Keratinocyte (primary cell): ENCODE data around the gene TMCC1. TPM values are rescaled to one million over a fixed set of nuclear protein-coding genes. Genes with fewer than 3 reads are reported as not detected.

Experiments
- DNase-seq: peaks from one replicate; pipeline ENCODE4 v3.0.0-alpha.2; 2011; ENCODE audit warnings: low read depth, missing footprints, low spot score
- FAIRE-seq: peaks from 2 replicates; lab custom pipeline; 2011; peaks lifted over from hg19 to GRCh38; lab: Jason Lieb, UNC
- H2AFZ ChIP-seq: 2 replicates; pipeline ENCODE4 v1.6.0; 2012; ENCODE audit warnings: low read length, control low read depth, inconsistent platforms; ENCODE audit not compliant: control insufficient read depth
- H3K27ac ChIP-seq: 2 replicates; pipeline ENCODE4 v1.5.1; 2011; ENCODE audit warnings: low read length; ENCODE audit not compliant: control insufficient read depth, insufficient read depth
- H3K27me3 ChIP-seq: 3 replicates; pipeline ENCODE4 v1.6.0; 2011; ENCODE audit warnings: low read length; ENCODE audit not compliant: control insufficient read depth, insufficient read depth; ENCODE audit errors: extremely low read depth
- H3K36me3 ChIP-seq, 2 experiments: 2 replicates in 1 of 2; 3 replicates in 1 of 2; pipeline ENCODE4 v1.5.1; 2011; ENCODE audit warnings: low read length in 2 of 2, mild to moderate bottlenecking in 1 of 2; ENCODE audit not compliant: control insufficient read depth in 2 of 2, insufficient read depth in 2 of 2; ENCODE audit errors: extremely low read depth in 1 of 2
- H3K4me1 ChIP-seq: 3 replicates; pipeline ENCODE4 v1.5.1; 2011; ENCODE audit warnings: low read length; ENCODE audit not compliant: control insufficient read depth, insufficient read depth; ENCODE audit errors: extremely low read depth
- H3K4me2 ChIP-seq: 3 replicates; pipeline ENCODE4 v1.6.0; 2011; ENCODE audit warnings: low read depth, low read length; ENCODE audit not compliant: control insufficient read depth, insufficient read depth; ENCODE audit errors: extremely low read depth
- H3K4me3 ChIP-seq, 3 experiments: fragments of 200-600 bp in 1 of 3; sonication (generic) in 1 of 3; 2 replicates in 2 of 3; 3 replicates in 1 of 3; pipeline ENCODE4 v1.5.1; 2011 to 2016; ENCODE audit warnings: low read length in 3 of 3, mild to moderate bottlenecking in 3 of 3, control low read depth in 2 of 3, inconsistent platforms in 1 of 3, low read depth in 1 of 3, mixed read lengths in 1 of 3, mixed run types in 1 of 3, moderate library complexity in 1 of 3; ENCODE audit not compliant: control insufficient read depth in 2 of 3, insufficient read depth in 2 of 3; ENCODE audit errors: extremely low read depth in 1 of 3
- H3K79me2 ChIP-seq: 2 replicates; pipeline ENCODE4 v1.6.0; 2012; ENCODE audit warnings: low read length; ENCODE audit not compliant: control insufficient read depth, insufficient read depth
- H3K9ac ChIP-seq: 3 replicates; pipeline ENCODE4 v1.6.0; 2011; ENCODE audit warnings: low read length; ENCODE audit not compliant: control insufficient read depth, insufficient read depth; ENCODE audit errors: extremely low read depth
- H3K9me1 ChIP-seq: 3 replicates; pipeline ENCODE4 v1.6.0; 2011; ENCODE audit warnings: low read length; ENCODE audit not compliant: control insufficient read depth, insufficient read depth; ENCODE audit errors: extremely low read depth
- H3K9me3 ChIP-seq: 2 replicates; pipeline ENCODE4 v1.5.1; 2012; ENCODE audit warnings: low read depth, low read length; ENCODE audit not compliant: control insufficient read depth
- H4K20me1 ChIP-seq: 3 replicates; pipeline ENCODE4 v1.6.0; 2011; ENCODE audit warnings: low read length; ENCODE audit not compliant: control insufficient read depth, insufficient read depth; ENCODE audit errors: extremely low read depth
- CTCF ChIP-seq, 3 experiments: IDR thresholded peaks in 1 of 3; conservative IDR thresholded peaks in 1 of 3; optimal IDR thresholded peaks in 1 of 3; 2 replicates in 2 of 3; 3 replicates in 1 of 3; pipeline versions ENCODE3 to v1.5.1; 2011; ENCODE audit warnings: low read length in 3 of 3, mild to moderate bottlenecking in 3 of 3, moderate library complexity in 2 of 3, control low read depth in 1 of 3, inconsistent platforms in 1 of 3; ENCODE audit not compliant: insufficient read depth in 2 of 3; ENCODE audit errors: extremely low read depth in 1 of 3
- EZH2 ChIP-seq: IDR thresholded peaks from one replicate; pipeline ENCODE4 v1.6.1; 2012; ENCODE audit warnings: inconsistent platforms, mild to moderate bottlenecking, low read length, moderate library complexity
- dilution Hi-C: fragments of 300-500 bp; cut with MboI; formaldehyde crosslinking; loops from one replicate; pipeline ENCODE4 v1.7.0; 2020; ENCODE audit warnings: low sequenced_read_pairs; ENCODE audit not compliant: extremely low pct_ligation_motif_present
- polyA plus RNA-seq, 5 experiments: library from polyadenylated mRNA; depleted of rRNA in 3 of 5; stranded (reverse) in 3 of 5; stranded (forward) in 1 of 5; unstranded in 1 of 5; fragments of >200 nt; gene quantifications; 1 replicate in 1 of 5; 2 replicates in 3 of 5; 3 replicates in 1 of 5; pipeline versions ENCODE4 v1.2.1 to v1.2.3, GENCODE V29; 2011 to 2012; ENCODE audit warnings: missing spikeins in 2 of 5, low read depth in 1 of 5, low replicate concordance in 1 of 5

Gene TMCC1
- polyA plus RNA-seq, 1 donor (not counting 4 experiments of a cell fraction or from before 2014, with no cell fraction given) = 27.7 TPM

DNA sequence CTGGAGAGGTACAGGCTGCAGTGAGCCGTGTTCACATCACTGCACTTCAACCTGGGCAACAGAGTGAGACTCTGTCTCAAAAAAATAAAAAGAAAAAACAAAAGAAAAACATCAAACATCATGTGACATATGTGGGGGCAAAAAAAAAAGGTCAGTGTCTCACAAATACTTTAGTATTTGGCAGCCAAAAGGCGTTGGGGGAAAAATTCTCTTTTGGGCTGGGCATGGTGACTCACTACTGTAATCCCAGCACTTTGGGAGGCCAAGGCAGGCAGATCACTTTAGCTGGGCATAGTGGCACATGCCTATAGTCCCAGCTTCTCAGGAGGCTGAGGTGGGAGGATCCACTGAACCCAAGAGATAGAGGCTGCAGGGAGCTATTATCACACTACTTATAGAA, 47.6 kb downstream of the TMCC1 start:
- Histone ChIP-seq H3K9me1 (no peaks in the 10 kb centered on the region), H3K27ac (no peak overlapping the region), H3K27me3 (no peaks in the 10 kb centered on the region), H2AFZ (no peak overlapping the region), H3K9me3 (no peaks in the 10 kb centered on the region), H4K20me1 (no peaks in the 10 kb centered on the region), H3K79me2 (peaks cover 6% of the 10 kb centered on the region), H3K36me3 (peaks cover 0 to 2% of the 10 kb centered on the region in 2 experiments), H3K4me2 (no peak overlapping the region), H3K4me1 (peaks cover under 1% of the 10 kb centered on the region), H3K9ac (no peak overlapping the region), H3K4me3 (no peak overlapping the region)
- DNase-seq = no peak
- dilution Hi-C loops = no loop called here
- no peak for TF ChIP-seq EZH2
- no peak for TF ChIP-seq CTCF (optimal IDR thresholded peaks at IDR 0.05 in 1 of 3, IDR thresholded peaks at IDR 0.05 in 1 of 3, conservative IDR thresholded peaks at IDR 0.05 in 1 of 3; ENCODE audit: extremely low read depth in 1 of 3, insufficient read depth in 2 of 3, low read length in 3 of 3)
- no peak for FAIRE-seq

DNA sequence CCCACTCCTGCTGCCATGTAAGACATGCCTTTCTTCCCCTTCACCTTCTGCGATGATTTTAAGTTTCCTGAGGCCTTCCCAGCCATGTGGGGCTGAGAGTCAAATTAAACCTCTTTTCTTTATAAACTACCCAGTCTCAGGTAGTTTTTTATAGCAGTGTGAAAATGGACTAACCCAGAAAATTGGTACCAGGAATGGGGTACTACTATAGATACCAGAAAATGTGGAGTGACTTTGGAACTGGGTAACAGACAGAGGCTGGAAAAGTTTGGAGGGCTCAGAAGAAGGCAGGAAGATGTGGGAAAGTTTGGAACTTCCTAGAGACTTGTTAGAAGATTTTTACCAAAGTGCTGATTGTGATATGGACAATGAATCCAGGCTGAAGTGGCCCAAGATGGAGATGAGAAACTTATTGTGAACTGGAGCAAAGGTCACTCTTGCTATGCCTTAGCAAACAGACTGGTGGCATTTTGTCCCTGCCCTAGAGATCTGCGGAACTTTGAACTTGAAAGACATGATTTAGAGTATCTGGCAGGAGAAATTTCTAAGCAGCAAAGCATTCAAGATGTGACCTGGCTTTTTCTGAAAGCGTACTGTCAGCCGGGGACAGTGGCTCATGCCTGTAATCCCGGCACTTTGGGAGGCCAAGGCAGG, 52.7 kb downstream of the TMCC1 start:
- no peak for FAIRE-seq

More for the DNA sequence above, 52.7 kb downstream of the TMCC1 start:
- Histone ChIP-seq H3K4me2 (no peak overlapping the region), H3K9me3 (no peaks in the 10 kb centered on the region), H3K4me3 (no peak overlapping the region), H3K9me1 (no peaks in the 10 kb centered on the region), H3K4me1 (no peaks in the 10 kb centered on the region), H4K20me1 (no peaks in the 10 kb centered on the region), H3K79me2 (no peaks in the 10 kb centered on the region), H3K9ac (no peak overlapping the region), H3K27me3 (no peaks in the 10 kb centered on the region), H3K36me3 (peaks cover 0 to 2% of the 10 kb centered on the region in 2 experiments), H3K27ac (no peak overlapping the region), H2AFZ (no peak overlapping the region)
- no peak for TF ChIP-seq EZH2
- no peak for TF ChIP-seq CTCF (optimal IDR thresholded peaks at IDR 0.05 in 1 of 3, IDR thresholded peaks at IDR 0.05 in 1 of 3, conservative IDR thresholded peaks at IDR 0.05 in 1 of 3; ENCODE audit: extremely low read depth in 1 of 3, insufficient read depth in 2 of 3, low read length in 3 of 3)
- dilution Hi-C loops = no loop called here
- no peak for DNase-seq
